NCI-H1105 (cell line): ENCODE data around the gene FOXL3.
"Not testable (repeated sequence)": the region's sequence is repeated elsewhere in the genome, so short reads cannot be mapped to it uniquely, and the experiment has no call there.

Experiments used
- DNase-seq: peaks from one replicate; lab custom pipeline; 2025; lab: John Stamatoyannopoulos, UW

Gene FOXL3

GRCh38 chr7:255038-255435 is 34.9 kb upstream of the FOXL3 start:
- DNase-seq: no peak

GRCh38 chr7:255721-256361 is 34.1 kb upstream of the FOXL3 start:
- no peak for DNase-seq

GRCh38 chr7:256461-256940 is 33.5 kb upstream of the FOXL3 start:
- DNase-seq: no peak

GRCh38 chr7:256981-257646 is 32.9 kb upstream of the FOXL3 start:
- no peak for DNase-seq

GRCh38 chr7:257647-257992 is 32.4 kb upstream of the FOXL3 start:
- no peak for DNase-seq

- DNase-seq: no peak
These were observed 31.3 kb upstream of the FOXL3 start for GRCh38 chr7:258476-259190.

GRCh38 chr7:259191-259505 is 30.8 kb upstream of the FOXL3 start:
- DNase-seq: no peak

GRCh38 chr7:259751-260405 is 30.1 kb upstream of the FOXL3 start:
- DNase-seq: no peak

GRCh38 chr7:260441-261281 is 29.3 kb upstream of the FOXL3 start:
- no peak for DNase-seq

GRCh38 chr7:261341-262250 is 28.4 kb upstream of the FOXL3 start:
- no peak for DNase-seq

- no peak for DNase-seq
These were observed 27.8 kb upstream of the FOXL3 start for GRCh38 chr7:262251-262572.

- DNase-seq: not testable (repeated sequence)
These were observed 27.2 kb upstream of the FOXL3 start for GRCh38 chr7:262631-263311.

GRCh38 chr7:263483-264351 is 26.3 kb upstream of the FOXL3 start:
- DNase-seq: not testable (repeated sequence)

- peak; percentile 10 for DNase-seq
These were observed 25.3 kb upstream of the FOXL3 start for GRCh38 chr7:264541-265191.

GRCh38 chr7:265192-265997 is 24.6 kb upstream of the FOXL3 start:
- DNase-seq: no peak

GRCh38 chr7:265998-266850 is 23.7 kb upstream of the FOXL3 start:
- DNase-seq: no peak
